OCI-LY7 (cell line): Measurements from ENCODE around the gene TRIM28.
"Not testable (repeated sequence)": the region's sequence is repeated elsewhere in the genome, so short reads cannot be mapped to it uniquely, and the experiment has no call there.

ENCODE experiments used
- EZH2phosphoT487 ChIP-seq: fragments of 200-600 bp; sonication (generic); IDR thresholded peaks from 2 replicates; pipeline ENCODE4 v1.6.1; 2018; ENCODE audit warnings: low read depth, borderline replicate concordance, mild to moderate bottlenecking, mixed run types, antibody characterized with exemption, low read length, moderate library complexity, mixed read lengths
- TF ChIP-seq, protein P1 (sequence below): fragments of 200-600 bp; sonication (generic); conservative IDR thresholded peaks from 2 replicates; pipeline ENCODE4 v1.5.1; 2014; ENCODE audit warnings: mild to moderate bottlenecking, antibody characterized with exemption, low read length, moderate library complexity, mixed read lengths

DNA sequence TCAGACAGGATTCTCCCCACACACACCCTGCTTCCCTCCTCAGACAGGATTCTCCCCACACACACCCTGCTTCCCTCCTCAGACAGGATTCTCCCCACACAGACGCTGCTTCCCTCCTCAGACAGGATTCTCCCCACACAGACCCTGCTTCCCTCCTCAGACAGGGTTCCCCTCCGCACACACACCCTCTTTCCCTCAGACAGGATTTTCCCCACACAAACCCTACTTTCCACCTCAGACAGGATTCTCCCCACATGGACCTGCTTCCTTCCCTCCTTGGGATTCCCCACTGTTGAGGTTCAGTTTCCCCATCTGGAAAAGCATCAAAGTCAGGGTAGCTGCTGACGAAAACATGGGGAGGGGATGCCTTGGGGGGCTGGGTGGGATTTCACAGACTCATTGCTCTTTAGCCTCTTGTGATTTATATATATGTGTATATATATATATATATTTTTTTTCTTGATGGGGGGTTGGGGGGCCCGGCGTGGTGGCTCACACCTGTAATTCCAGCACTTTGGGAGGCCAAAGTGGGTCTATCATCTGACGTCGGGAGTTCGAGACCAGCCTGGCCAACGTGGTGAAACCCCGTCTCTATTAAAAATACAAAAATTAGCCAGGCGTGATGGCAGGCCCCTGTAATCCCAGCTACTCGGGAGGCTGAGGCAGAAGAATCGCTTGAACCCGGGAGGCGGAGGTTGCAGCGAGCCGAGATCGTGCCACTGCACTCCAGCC lies 1.1 kb upstream of the TRIM28 start:
- TF ChIP-seq, protein P1, sequence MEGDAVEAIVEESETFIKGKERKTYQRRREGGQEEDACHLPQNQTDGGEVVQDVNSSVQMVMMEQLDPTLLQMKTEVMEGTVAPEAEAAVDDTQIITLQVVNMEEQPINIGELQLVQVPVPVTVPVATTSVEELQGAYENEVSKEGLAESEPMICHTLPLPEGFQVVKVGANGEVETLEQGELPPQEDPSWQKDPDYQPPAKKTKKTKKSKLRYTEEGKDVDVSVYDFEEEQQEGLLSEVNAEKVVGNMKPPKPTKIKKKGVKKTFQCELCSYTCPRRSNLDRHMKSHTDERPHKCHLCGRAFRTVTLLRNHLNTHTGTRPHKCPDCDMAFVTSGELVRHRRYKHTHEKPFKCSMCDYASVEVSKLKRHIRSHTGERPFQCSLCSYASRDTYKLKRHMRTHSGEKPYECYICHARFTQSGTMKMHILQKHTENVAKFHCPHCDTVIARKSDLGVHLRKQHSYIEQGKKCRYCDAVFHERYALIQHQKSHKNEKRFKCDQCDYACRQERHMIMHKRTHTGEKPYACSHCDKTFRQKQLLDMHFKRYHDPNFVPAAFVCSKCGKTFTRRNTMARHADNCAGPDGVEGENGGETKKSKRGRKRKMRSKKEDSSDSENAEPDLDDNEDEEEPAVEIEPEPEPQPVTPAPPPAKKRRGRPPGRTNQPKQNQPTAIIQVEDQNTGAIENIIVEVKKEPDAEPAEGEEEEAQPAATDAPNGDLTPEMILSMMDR: not testable (repeated sequence)
- not testable (repeated sequence) for TF ChIP-seq EZH2phosphoT487
